K562 (cell line): Measurements from ENCODE around the gene NCR1. TPM values are rescaled to one million over a fixed set of nuclear protein-coding genes. Genes with fewer than 3 reads are reported as not detected.

ENCODE experiments used
- ATAC-seq: fragments of 200-7000 bp; cut with Tn5 transposase; 3 replicates; pipeline ENCODE4 v1.9.1; 2020; ENCODE audit warnings: moderate library complexity
- BruUV-seq: library from RNA; stranded (reverse); fragments of 400-500 nt; replicated peaks from 2 replicates; lab custom pipeline; 2021; lab: Mats Ljungman, UMichigan
- CTCF ChIA-PET: fragments of 300-600 bp; formaldehyde crosslinking; extraction: SDS; loops from one replicate; lab custom pipeline; 2021; ENCODE audit warnings: low intra/inter-chr PET ratio; lab: Yijun Ruan, JAX
- POLR2A ChIA-PET: fragments of 300-600, 350-650 bp; sonication (Branson Sonifier 250); formaldehyde crosslinking; extraction: SDS; loops from one replicate; lab custom pipeline; 2021; ENCODE audit warnings: antibody characterized with exemption, inconsistent platforms; lab: Yijun Ruan, JAX
- DNase-seq, 4 experiments: peaks; one replicate each; pipeline versions ENCODE4 v3.0.0 to v3.0.0-alpha.2; 2011 to 2018; ENCODE audit warnings: low spot score in 3 of 4, mixed read lengths in 3 of 4; ENCODE audit errors: extremely low read depth in 1 of 4
- FAIRE-seq: peaks from 2 replicates; lab custom pipeline; 2011; peaks lifted over from hg19 to GRCh38; lab: Jason Lieb, UNC
- H2AFZ ChIP-seq: 2 replicates; pipeline ENCODE4 v1.6.0; 2011; ENCODE audit warnings: low read depth, low read length, control low read depth, inconsistent platforms
- H3K27ac ChIP-seq: fragments of 200-600 bp; 3 replicates; pipeline ENCODE4 v1.8.0; 2011; ENCODE audit warnings: low read depth, mild to moderate bottlenecking, control low read depth, inconsistent platforms, low read length, moderate library complexity, mixed read lengths; ENCODE audit errors: extremely low read depth
- H3K27me3 ChIP-seq, 2 experiments: fragments of 300-600 bp in 1 of 2; 2 replicates in 1 of 2; 3 replicates in 1 of 2; pipeline versions ENCODE4 v1.6.0 to v1.8.0; 2011; ENCODE audit warnings: inconsistent platforms in 2 of 2, low read length in 2 of 2, mild to moderate bottlenecking in 1 of 2, mixed read lengths in 1 of 2, moderate library complexity in 1 of 2; ENCODE audit not compliant: control insufficient read depth in 2 of 2, insufficient read depth in 2 of 2
- H3K36me3 ChIP-seq: fragments of 300-600 bp; 3 replicates; pipeline ENCODE4 v1.8.0; 2011; ENCODE audit warnings: mild to moderate bottlenecking, low read length, inconsistent platforms; ENCODE audit not compliant: control insufficient read depth, insufficient read depth
- H3K4me1 ChIP-seq, 2 experiments: fragments of 200-600 bp in 1 of 2; replicated peaks in 1 of 2; 2 replicates in 1 of 2; 3 replicates in 1 of 2; pipeline versions ENCODE4 v1.5.1 to v1.8.0; 2011; ENCODE audit warnings: inconsistent platforms in 2 of 2, low read length in 2 of 2, mild to moderate bottlenecking in 1 of 2, mixed read lengths in 1 of 2, moderate library complexity in 1 of 2; ENCODE audit not compliant: control insufficient read depth in 2 of 2, insufficient read depth in 2 of 2
- H3K4me2 ChIP-seq: 2 replicates; pipeline ENCODE4 v1.6.1; 2011; ENCODE audit warnings: low read length, control low read depth, inconsistent platforms, mixed read lengths; ENCODE audit not compliant: insufficient read depth
- H3K4me3 ChIP-seq: fragments of 200-600 bp; sonication (generic), shearing (Covaris generic); 2 replicates; pipeline ENCODE4 v1.5.1; 2016; ENCODE audit warnings: control low read depth, inconsistent platforms
- H3K79me2 ChIP-seq: fragments of 200-600 bp; 3 replicates; pipeline ENCODE4 v1.8.0; 2011; ENCODE audit warnings: low read length, inconsistent platforms; ENCODE audit not compliant: control insufficient read depth, insufficient read depth
- H3K9ac ChIP-seq, 2 experiments: 2 replicates each; pipeline versions ENCODE4 v1.6.0 to v1.6.1; 2011; ENCODE audit warnings: low read depth in 2 of 2, low read length in 2 of 2, control low read depth in 1 of 2, inconsistent platforms in 1 of 2, mild to moderate bottlenecking in 1 of 2, mixed read lengths in 1 of 2; ENCODE audit not compliant: insufficient read depth in 1 of 2
- H3K9me1 ChIP-seq: one replicate; pipeline ENCODE4 v1.6.0; 2011; ENCODE audit warnings: inconsistent platforms, mild to moderate bottlenecking, low read length, moderate library complexity; ENCODE audit not compliant: control insufficient read depth, insufficient read depth
- H3K9me3 ChIP-seq: replicated peaks from 2 replicates; pipeline ENCODE4 v1.5.1; 2011; ENCODE audit warnings: low read depth, low read length, inconsistent platforms; ENCODE audit not compliant: control insufficient read depth, insufficient read depth
- H4K20me1 ChIP-seq: replicated peaks from 2 replicates; pipeline ENCODE4 v1.6.1; 2011; ENCODE audit warnings: low read length, inconsistent platforms, mixed read lengths; ENCODE audit not compliant: control insufficient read depth, insufficient read depth
- ATF6 ChIP-seq: sonication (generic); formaldehyde crosslinking; IDR thresholded peaks from 2 replicates; pipeline ENCODE4 v1.4.0; 2020; ENCODE audit warnings: mild to moderate bottlenecking, missing genetic modification reagents
- BRCA1 ChIP-seq, 2 experiments: fragments of 450-650 bp in 1 of 2; sonication (generic) in 1 of 2; formaldehyde crosslinking in 1 of 2; IDR thresholded peaks; 2 replicates each; pipeline versions ENCODE4 v1.5.0 to v1.6.1; 2017 to 2020; ENCODE audit warnings: mild to moderate bottlenecking in 1 of 2, missing genetic modification reagents in 1 of 2
- CBX5 ChIP-seq: IDR thresholded peaks from 2 replicates; pipeline ENCODE4 v1.6.1; 2014; ENCODE audit warnings: low read depth, borderline replicate concordance
- CXXC5 ChIP-seq: fragments of 250-450 bp; sonication (Bioruptor Pico); IDR thresholded peaks from 2 replicates; pipeline ENCODE4 v1.8.0; 2022; ENCODE audit warnings: inconsistent platforms, mild to moderate bottlenecking, moderate library complexity
- E2F1 ChIP-seq: sonication (generic); formaldehyde crosslinking; IDR thresholded peaks from 2 replicates; pipeline ENCODE4 v1.8.1; 2023; ENCODE audit warnings: mild to moderate bottlenecking, missing genetic modification reagents, moderate library complexity
- HDAC8 ChIP-seq: fragments of 450-650 bp; IDR thresholded peaks from 2 replicates; pipeline ENCODE4 v1.6.1; 2016; ENCODE audit warnings: mild to moderate bottlenecking, missing genetic modification characterization, moderate library complexity, missing compliant biosample characterization
- MXD1 ChIP-seq: fragments of 250-450 bp; sonication (Bioruptor Pico); IDR thresholded peaks from 2 replicates; pipeline ENCODE4 v1.8.0; 2021; ENCODE audit warnings: borderline replicate concordance, mild to moderate bottlenecking, moderate library complexity; ENCODE audit not compliant: poor library complexity, severe bottlenecking
- NRF1 ChIP-seq, 2 experiments: fragments of 450-650 bp; IDR thresholded peaks in 1 of 2; conservative IDR thresholded peaks in 1 of 2; 2 replicates each; pipeline ENCODE4 v1.6.1; 2014; ENCODE audit warnings: mild to moderate bottlenecking in 2 of 2
- RUNX1 ChIP-seq: sonication (generic); IDR thresholded peaks from 2 replicates; pipeline ENCODE4 v1.6.1; 2016; ENCODE audit warnings: antibody characterized with exemption, low read depth
- SIN3B ChIP-seq: fragments of 450-650 bp; IDR thresholded peaks from 2 replicates; pipeline ENCODE4 v1.6.1; 2017; ENCODE audit warnings: low read depth, mild to moderate bottlenecking, moderate library complexity
- ZMIZ1 ChIP-seq, 2 experiments: fragments of 150-350 bp in 1 of 2; IDR thresholded peaks; 2 replicates each; pipeline ENCODE4 v1.6.1; 2012 to 2016; ENCODE audit warnings: low read depth in 2 of 2, low read length in 2 of 2, mild to moderate bottlenecking in 1 of 2, moderate library complexity in 1 of 2
- ZNF551 ChIP-seq: fragments of 250-450 bp; sonication (Bioruptor Pico); IDR thresholded peaks from 2 replicates; pipeline ENCODE4 v1.5.0; 2021; ENCODE audit warnings: mild to moderate bottlenecking, moderate library complexity
- WGBS: fragments of 100-300 bp; shearing (Covaris generic); methylation state at CpG from one replicate; pipeline ENCODE4 v1.1.6; 2016; ENCODE audit warnings: low coverage, mixed read lengths; ENCODE audit not compliant: insufficient coverage; ENCODE audit errors: missing lambda C conversion rate; 5-methylcytosine and 5-hydroxymethylcytosine counted together
- in situ Hi-C: fragments of 300-500 bp; cut with MboI; formaldehyde crosslinking; loops from 4 replicates; pipeline ENCODE4 v1.15.0; 2018; ENCODE audit warnings: inconsistent platforms, mixed read lengths
- intact Hi-C: fragments of 100-400 bp; cut with micrococcal nuclease; formaldehyde crosslinking; loops from 2 replicates; pipeline ENCODE4 v1.14.2; 2022
- polyA plus RNA-seq, 8 experiments: library from polyadenylated mRNA; depleted of rRNA in 4 of 8; stranded (reverse) in 5 of 8; unstranded in 3 of 8; fragments of >200 nt; fragmentation: Nextera tagmentation in 2 of 8; fragmentation: Illumina TruSeq in 1 of 8; extraction: Ambion mirVana in 2 of 8; extraction: Trizol in 1 of 8; gene quantifications; 2 replicates each; pipeline versions ENCODE4 v1.2.1 to v1.2.3, GENCODE V29; 2011 to 2014; ENCODE audit warnings: inconsistent platforms in 1 of 8, missing spikeins in 1 of 8
- total RNA-seq, 7 experiments: library from RNA; depleted of rRNA in 6 of 7; stranded (reverse); fragments of >200 nt in 6 of 7; fragmentation: Illumina TruSeq in 2 of 7; extraction: Trizol in 2 of 7; gene quantifications; 2 replicates each; pipeline versions ENCODE4 v1.2.1 to v1.2.3, GENCODE V29; 2011 to 2021; ENCODE audit warnings: low replicate concordance in 1 of 7

NCR1 gene
- total and polyA plus RNA-seq, 9 of the 15 experiments (the other 6 are each of a cell fraction or from before 2014, with no cell fraction given) = 0.25 to 3.1 (median 1.2) TPM

GRCh38 chr19:54955376-54955775 lies 49.4 kb downstream of the NCR1 start:
- Histone ChIP-seq H3K9me3 (no peaks in the 10 kb centered on the region), H3K4me3 (no peak overlapping the region), H2AFZ (no peak overlapping the region), H4K20me1 (no peaks in the 10 kb centered on the region), H3K27ac (no peak overlapping the region), H3K27me3 (peaks cover 9 to 15% of the 10 kb centered on the region in 2 experiments; a peak in 3 of 5 replicates), H3K4me2 (no peak overlapping the region), H3K36me3 (no peaks in the 10 kb centered on the region), H3K4me1 (peaks cover 11 to 16% of the 10 kb centered on the region in 2 experiments; a peak in 4 of 5 replicates), H3K79me2 (no peaks in the 10 kb centered on the region), H3K9me1 (no peaks in the 10 kb centered on the region), H3K9ac (no peak overlapping the region)
- WGBS = 18% methylated on average over 11 of the region's 11 CpGs
- DNase-seq (no peak), FAIRE-seq (no peak), ATAC-seq (no peak)
- intact Hi-C loops = no loop called here
- BruUV-seq = no TSS peak
- CTCF ChIA-PET = no interaction called here
- in situ Hi-C loops = no loop called here
- TF ChIP-seq NRF1 (conservative IDR thresholded peaks at IDR 0.05 in 1 of 2, IDR thresholded peaks at IDR 0.05 in 1 of 2) (no peak), MXD1 (no peak), CBX5 (no peak), HDAC8 (tag) (no peak), E2F1 (no peak), ATF6 (no peak), CXXC5 (CRISPR knock-in tag) (no peak), SIN3B (no peak), BRCA1 (IDR thresholded peaks at IDR 0.05) (no peak), BRCA1 (CRISPR knock-in tag; IDR thresholded peaks at IDR 0.05) (no peak), ZMIZ1 (IDR thresholded peaks at IDR 0.05; ENCODE audit: low read depth in 2 of 2, low read length in 2 of 2) (no peak), RUNX1 (no peak), ZNF551 (CRISPR knock-in tag) (no peak)
- POLR2A ChIA-PET = no interaction called here
